IPS-18a (cell line): Measurements from ENCODE around the gene SLC6A8.
"Not testable (repeated sequence)": the region's sequence is repeated elsewhere in the genome, so short reads cannot be mapped to it uniquely, and the experiment has no call there.

Source experiments
- H3K27ac ChIP-seq: one replicate; pipeline ENCODE4 v1.5.1; 2013; ENCODE audit warnings: low read length
- H3K27me3 ChIP-seq: one replicate; pipeline ENCODE4 v1.6.1; 2013; ENCODE audit warnings: mild to moderate bottlenecking, low read length; ENCODE audit not compliant: control insufficient read depth, insufficient read depth
- H3K36me3 ChIP-seq: one replicate; pipeline ENCODE4 v1.6.1; 2013; ENCODE audit warnings: low read depth, low read length; ENCODE audit not compliant: control insufficient read depth
- H3K4me1 ChIP-seq: one replicate; pipeline ENCODE4 v1.6.1; 2013; ENCODE audit warnings: low read depth, low read length; ENCODE audit not compliant: control insufficient read depth
- H3K4me3 ChIP-seq: one replicate; pipeline ENCODE4 v1.5.1; 2013; ENCODE audit warnings: low read length
- H3K9ac ChIP-seq: one replicate; pipeline ENCODE4 v1.6.1; 2013; ENCODE audit warnings: mild to moderate bottlenecking, low read length, moderate library complexity
- H3K9me3 ChIP-seq: one replicate; pipeline ENCODE4 v1.6.1; 2013; ENCODE audit warnings: low read depth, low read length; ENCODE audit not compliant: control insufficient read depth

The SLC6A8 gene

GRCh38 chrX:153685156-153685536 is 2.6 kb upstream of the SLC6A8 start:
- Histone ChIP-seq H3K9ac (peak overlapping the region; percentile 17), H3K4me1 (no peaks in the 10 kb centered on the region), H3K36me3 (no peaks in the 10 kb centered on the region), H3K27ac (no peak overlapping the region), H3K9me3 (peaks cover 2% of the 10 kb centered on the region), H3K4me3 (no peak overlapping the region), H3K27me3 (no peaks in the 10 kb centered on the region)

GRCh38 chrX:153685751-153686696 is 1.7 kb upstream of the SLC6A8 start:
- Histone ChIP-seq H3K27me3 (no peaks in the 10 kb centered on the region), H3K9me3 (no peaks in the 10 kb centered on the region), H3K4me1 (no peaks in the 10 kb centered on the region), H3K4me3 (no peak overlapping the region), H3K9ac (no peak overlapping the region), H3K36me3 (no peaks in the 10 kb centered on the region), H3K27ac (no peak overlapping the region)

- Histone ChIP-seq H3K27me3 (no peaks in the 10 kb centered on the region), H3K9me3 (no peaks in the 10 kb centered on the region), H3K4me3 (no peak overlapping the region), H3K27ac (no peak overlapping the region), H3K4me1 (no peaks in the 10 kb centered on the region), H3K9ac (no peak overlapping the region), H3K36me3 (no peaks in the 10 kb centered on the region)
Measured at GRCh38 chrX:153686711-153687110, 1.0 kb upstream of the SLC6A8 start.

GRCh38 chrX:153688071-153688470 is 345 bp downstream of the SLC6A8 start:
- Histone ChIP-seq H3K27ac (no peak overlapping the region), H3K36me3 (no peaks in the 10 kb centered on the region), H3K9ac (no peak overlapping the region), H3K27me3 (no peaks in the 10 kb centered on the region), H3K9me3 (no peaks in the 10 kb centered on the region), H3K4me1 (no peaks in the 10 kb centered on the region), H3K4me3 (no peak overlapping the region)

GRCh38 chrX:153688506-153688905 is 780 bp downstream of the SLC6A8 start:
- Histone ChIP-seq H3K9ac (no peak overlapping the region), H3K27ac (no peak overlapping the region), H3K4me3 (no peak overlapping the region)

GRCh38 chrX:153688911-153689590 is 1.3 kb downstream of the SLC6A8 start:
- Histone ChIP-seq H3K9ac (no peak overlapping the region), H3K4me1 (no peaks in the 10 kb centered on the region), H3K27ac (no peak overlapping the region), H3K27me3 (no peaks in the 10 kb centered on the region), H3K9me3 (no peaks in the 10 kb centered on the region), H3K4me3 (peak overlapping the region; percentile 37), H3K36me3 (no peaks in the 10 kb centered on the region)

More at GRCh38 chrX:153688506-153688905, 780 bp downstream of the SLC6A8 start:
- Histone ChIP-seq H3K9me3 (no peaks in the 10 kb centered on the region), H3K4me1 (no peaks in the 10 kb centered on the region), H3K36me3 (no peaks in the 10 kb centered on the region), H3K27me3 (no peaks in the 10 kb centered on the region)

GRCh38 chrX:153689654-153690465 is 2.1 kb downstream of the SLC6A8 start:
- Histone ChIP-seq H3K4me1 (no peaks in the 10 kb centered on the region), H3K9me3 (no peaks in the 10 kb centered on the region), H3K36me3 (no peaks in the 10 kb centered on the region), H3K27ac (no peak overlapping the region), H3K9ac (no peak overlapping the region), H3K27me3 (no peaks in the 10 kb centered on the region), H3K4me3 (peak overlapping the region; percentile 37)

GRCh38 chrX:153690466-153690865 is 2.7 kb downstream of the SLC6A8 start:
- H3K36me3 ChIP-seq: no peaks in the 10 kb centered on the region
- H3K27ac ChIP-seq: no peak overlapping the region
- no peak overlapping the region for H3K9ac ChIP-seq
- no peaks in the 10 kb centered on the region for H3K4me1 ChIP-seq
- H3K27me3 ChIP-seq: no peaks in the 10 kb centered on the region
- H3K4me3 ChIP-seq: no peak overlapping the region
- no peaks in the 10 kb centered on the region for H3K9me3 ChIP-seq

GRCh38 chrX:153691032-153691827 is 3.5 kb downstream of the SLC6A8 start:
- H3K4me3 ChIP-seq, H3K27ac ChIP-seq, H3K27me3 ChIP-seq, H3K4me1 ChIP-seq, H3K9ac ChIP-seq, H3K9me3 ChIP-seq, H3K36me3 ChIP-seq: not testable (repeated sequence)

GRCh38 chrX:153692003-153692402 is 4.3 kb downstream of the SLC6A8 start:
- no peak overlapping the region for H3K9ac ChIP-seq
- no peak overlapping the region for H3K27ac ChIP-seq
- H3K4me3 ChIP-seq: no peak overlapping the region
- H3K4me1 ChIP-seq: no peaks in the 10 kb centered on the region
- no peaks in the 10 kb centered on the region for H3K36me3 ChIP-seq
- H3K27me3 ChIP-seq: no peaks in the 10 kb centered on the region
- H3K9me3 ChIP-seq: no peaks in the 10 kb centered on the region
